ENCODE measurements around the gene NOC2L. TPM values are rescaled to one million over a fixed set of nuclear protein-coding genes. Genes with fewer than 3 reads are reported as not detected.

NOC2L gene
- total RNA-seq, 2 experiments from 2014 or later = 77.9 to 99.0 TPM

- Histone ChIP-seq H3K4me3 (ENCODE audit: low read depth, low read length, poor library complexity, severe bottlenecking) (no peak overlapping the region), H3K36me3 (ENCODE audit: insufficient read depth, low read length) (no peaks in the 10 kb centered on the region), H3K4me1 (ENCODE audit: insufficient read depth, low read length, poor library complexity, severe bottlenecking) (no peaks in the 10 kb centered on the region), H3K27ac (ENCODE audit: low read depth, low read length, poor library complexity, severe bottlenecking) (no peak overlapping the region), H2AFZ (ENCODE audit: low read length) (no peak overlapping the region), H3K79me2 (ENCODE audit: insufficient read depth, low read depth, low read length) (no peaks in the 10 kb centered on the region), H3K4me2 (ENCODE audit: low read length) (no peak overlapping the region), H3K9me2 (ENCODE audit: insufficient read depth, low read length) (no peaks in the 10 kb centered on the region), H4K20me1 (ENCODE audit: insufficient read depth, low read length) (no peaks in the 10 kb centered on the region), H3K9me3 (ENCODE audit: low read length) (no peaks in the 10 kb centered on the region)
- TF ChIP-seq, protein P1, sequence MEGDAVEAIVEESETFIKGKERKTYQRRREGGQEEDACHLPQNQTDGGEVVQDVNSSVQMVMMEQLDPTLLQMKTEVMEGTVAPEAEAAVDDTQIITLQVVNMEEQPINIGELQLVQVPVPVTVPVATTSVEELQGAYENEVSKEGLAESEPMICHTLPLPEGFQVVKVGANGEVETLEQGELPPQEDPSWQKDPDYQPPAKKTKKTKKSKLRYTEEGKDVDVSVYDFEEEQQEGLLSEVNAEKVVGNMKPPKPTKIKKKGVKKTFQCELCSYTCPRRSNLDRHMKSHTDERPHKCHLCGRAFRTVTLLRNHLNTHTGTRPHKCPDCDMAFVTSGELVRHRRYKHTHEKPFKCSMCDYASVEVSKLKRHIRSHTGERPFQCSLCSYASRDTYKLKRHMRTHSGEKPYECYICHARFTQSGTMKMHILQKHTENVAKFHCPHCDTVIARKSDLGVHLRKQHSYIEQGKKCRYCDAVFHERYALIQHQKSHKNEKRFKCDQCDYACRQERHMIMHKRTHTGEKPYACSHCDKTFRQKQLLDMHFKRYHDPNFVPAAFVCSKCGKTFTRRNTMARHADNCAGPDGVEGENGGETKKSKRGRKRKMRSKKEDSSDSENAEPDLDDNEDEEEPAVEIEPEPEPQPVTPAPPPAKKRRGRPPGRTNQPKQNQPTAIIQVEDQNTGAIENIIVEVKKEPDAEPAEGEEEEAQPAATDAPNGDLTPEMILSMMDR (conservative IDR thresholded peaks at IDR 0.05; ENCODE audit: low read length) = no peak
- TF ChIP-seq EZH2phosphoT487 (IDR thresholded peaks at IDR 0.05; ENCODE audit: borderline replicate concordance, low read depth, low read length) = no peak
- intact Hi-C loops (cut with micrococcal nuclease; ENCODE audit: unreplicated experiment) = no loop called here
- ChIA-PET CTCF (ENCODE audit: unreplicated experiment) (no interaction called here), POLR2A (interaction anchor here (0.6 kb wide), 1 partner anchor 376 kb away, joined by 6 read pairs; the partner anchor contains the start of gene UBE2J2)
- no peak for DNase-seq (ENCODE audit: low spot score)
- no TSS peak for BruUV-seq (replicated peaks)
These were observed 61.8 kb downstream of the NOC2L start for GRCh38 chr1:897226-897625.

Small RNA genes within 50 kb of the gene (small RNA-seq; reads per million reads assigned to genes)
- gene AL645608.3 (not detected), gene AL645608.4 (not detected)

Other genes with a start within 250 kb of the NOC2L start
- gene SAMD11, start 35.3 kb downstream of the NOC2L start, total RNA-seq (2014; rRNA removed; shearing (Covaris generic)) = 0.06 TPM in 1 of 2 replicates, not detected in the other
- not detected in 2 replicates for gene SAMD11, start 35.3 kb downstream of the NOC2L start, total RNA-seq (2022)
- 20.7 and 21.7 TPM in 2 replicates for gene KLHL17, start 1.3 kb upstream of the NOC2L start, total RNA-seq (2014; rRNA removed; shearing (Covaris generic))
- gene KLHL17, start 1.3 kb upstream of the NOC2L start, total RNA-seq (2022) = 23.3 and 24.2 TPM in 2 replicates
- gene PLEKHN1, start 7.2 kb upstream of the NOC2L start, total RNA-seq (2014; rRNA removed; shearing (Covaris generic)) = 0.05 TPM in 1 of 2 replicates, not detected in the other
- not detected in 2 replicates for gene PLEKHN1, start 7.2 kb upstream of the NOC2L start, total RNA-seq (2022)
- gene PERM1, start 22.8 kb upstream of the NOC2L start, total RNA-seq (2014; rRNA removed; shearing (Covaris generic)) = not detected in 2 replicates
- not detected in 2 replicates for gene PERM1, start 22.8 kb upstream of the NOC2L start, total RNA-seq (2022)
- gene HES4, start 40.8 kb upstream of the NOC2L start, total RNA-seq (2014; rRNA removed; shearing (Covaris generic)) = not detected in 2 replicates
- not detected in 2 replicates for gene HES4, start 40.8 kb upstream of the NOC2L start, total RNA-seq (2022)
- gene ISG15, start 54.2 kb upstream of the NOC2L start, total RNA-seq (2014; rRNA removed; shearing (Covaris generic)) = 99.9 and 110 TPM in 2 replicates
- gene ISG15, start 54.2 kb upstream of the NOC2L start, total RNA-seq (2022) = 53.4 and 65.4 TPM in 2 replicates
- gene AGRN, start 60.9 kb upstream of the NOC2L start, total RNA-seq (2014; rRNA removed; shearing (Covaris generic)) = 2.2 and 2.7 TPM in 2 replicates
- 9.1 and 9.8 TPM in 2 replicates for gene AGRN, start 60.9 kb upstream of the NOC2L start, total RNA-seq (2022)
- not detected in 2 replicates for gene RNF223, start 115.0 kb upstream of the NOC2L start, total RNA-seq (2014; rRNA removed; shearing (Covaris generic))
- not detected in 2 replicates for gene RNF223, start 115.0 kb upstream of the NOC2L start, total RNA-seq (2022)
- gene C1orf159, start 156.8 kb upstream of the NOC2L start, total RNA-seq (2014; rRNA removed; shearing (Covaris generic)) = 13.1 and 27.6 TPM in 2 replicates
- gene C1orf159, start 156.8 kb upstream of the NOC2L start, total RNA-seq (2022) = 24.1 and 24.5 TPM in 2 replicates
- not detected in 2 replicates for gene TTLL10, start 214.6 kb upstream of the NOC2L start, total RNA-seq (2014; rRNA removed; shearing (Covaris generic))
- not detected in 2 replicates for gene TTLL10, start 214.6 kb upstream of the NOC2L start, total RNA-seq (2022)
- not detected in 2 replicates for gene TNFRSF18, start 247.3 kb upstream of the NOC2L start, total RNA-seq (2014; rRNA removed; shearing (Covaris generic))
- gene TNFRSF18, start 247.3 kb upstream of the NOC2L start, total RNA-seq (2022) = not detected in 2 replicates

Data from OCI-LY7 (cell line).